Skeletal muscle cell (primary cell): ENCODE results near the gene KCNH4.
"Not testable (repeated sequence)": the region's sequence is repeated elsewhere in the genome, so short reads cannot be mapped to it uniquely, and the experiment has no call there.

Experiments
- DNase-seq: peaks from one replicate; pipeline ENCODE4 v3.0.0-alpha.2; 2010; ENCODE audit warnings: low read depth
- H3K4me3 ChIP-seq: 2 replicates; pipeline ENCODE4 v1.5.1; 2011; ENCODE audit warnings: low read depth, mild to moderate bottlenecking, control low read depth, low read length, moderate library complexity

KCNH4 gene

GRCh38 chr17:42143138-42143537, 37.8 kb downstream of the KCNH4 start:
- DNase-seq, H3K4me3 ChIP-seq: not testable (repeated sequence)

- peak; percentile 31 for DNase-seq
These were observed 38.5 kb downstream of the KCNH4 start for GRCh38 chr17:42142371-42142896.

GRCh38 chr17:42141382-42141781, 39.6 kb downstream of the KCNH4 start:
- no peak overlapping the region for H3K4me3 ChIP-seq
- DNase-seq = no peak

More at GRCh38 chr17:42142371-42142896, 38.5 kb downstream of the KCNH4 start:
- H3K4me3 ChIP-seq = no peak overlapping the region

- H3K4me3 ChIP-seq, DNase-seq: not testable (repeated sequence)
These were observed 40.3 kb downstream of the KCNH4 start for GRCh38 chr17:42140690-42141089.

GRCh38 chr17:42138749-42139492, 42.0 kb downstream of the KCNH4 start:
- no peak for DNase-seq

GRCh38 chr17:42136654-42137051, 44.3 kb downstream of the KCNH4 start:
- DNase-seq = no peak
- H3K4me3 ChIP-seq = no peak overlapping the region

More at GRCh38 chr17:42138749-42139492, 42.0 kb downstream of the KCNH4 start:
- no peak overlapping the region for H3K4me3 ChIP-seq

- no peak for DNase-seq
- no peak overlapping the region for H3K4me3 ChIP-seq
These were observed 45.0 kb downstream of the KCNH4 start for GRCh38 chr17:42135664-42136653.

- no peak overlapping the region for H3K4me3 ChIP-seq
- DNase-seq = no peak
These were observed 45.8 kb downstream of the KCNH4 start for GRCh38 chr17:42135151-42135550.

- no peak for DNase-seq
- H3K4me3 ChIP-seq = no peak overlapping the region
These were observed 47.4 kb downstream of the KCNH4 start for GRCh38 chr17:42133461-42134041.

GRCh38 chr17:42132941-42133340, 48.0 kb downstream of the KCNH4 start:
- peak; percentile 31 for DNase-seq
- no peak overlapping the region for H3K4me3 ChIP-seq

GRCh38 chr17:42131981-42132432, 48.9 kb downstream of the KCNH4 start:
- no peak overlapping the region for H3K4me3 ChIP-seq
- DNase-seq = no peak

- DNase-seq = no peak
- H3K4me3 ChIP-seq = no peak overlapping the region
These were observed 49.7 kb downstream of the KCNH4 start for GRCh38 chr17:42131232-42131631.

GRCh38 chr17:42130310-42130936, 50.5 kb downstream of the KCNH4 start:
- DNase-seq = no peak
- no peak overlapping the region for H3K4me3 ChIP-seq

GRCh38 chr17:42129109-42129837, 51.7 kb downstream of the KCNH4 start:
- no peak overlapping the region for H3K4me3 ChIP-seq
- no peak for DNase-seq

- no peak for DNase-seq
- no peak overlapping the region for H3K4me3 ChIP-seq
These were observed 53.5 kb downstream of the KCNH4 start for GRCh38 chr17:42127414-42127813.

GRCh38 chr17:42126836-42127235, 54.1 kb downstream of the KCNH4 start:
- no peak for DNase-seq
- no peak overlapping the region for H3K4me3 ChIP-seq

- no peak overlapping the region for H3K4me3 ChIP-seq
- DNase-seq = no peak
These were observed 55.4 kb downstream of the KCNH4 start for GRCh38 chr17:42125565-42125964.

GRCh38 chr17:42124256-42124655, 56.7 kb downstream of the KCNH4 start:
- H3K4me3 ChIP-seq = no peak overlapping the region
- DNase-seq = no peak
